ENCODE measurements around the gene CDK6.

The CDK6 gene

DNA sequence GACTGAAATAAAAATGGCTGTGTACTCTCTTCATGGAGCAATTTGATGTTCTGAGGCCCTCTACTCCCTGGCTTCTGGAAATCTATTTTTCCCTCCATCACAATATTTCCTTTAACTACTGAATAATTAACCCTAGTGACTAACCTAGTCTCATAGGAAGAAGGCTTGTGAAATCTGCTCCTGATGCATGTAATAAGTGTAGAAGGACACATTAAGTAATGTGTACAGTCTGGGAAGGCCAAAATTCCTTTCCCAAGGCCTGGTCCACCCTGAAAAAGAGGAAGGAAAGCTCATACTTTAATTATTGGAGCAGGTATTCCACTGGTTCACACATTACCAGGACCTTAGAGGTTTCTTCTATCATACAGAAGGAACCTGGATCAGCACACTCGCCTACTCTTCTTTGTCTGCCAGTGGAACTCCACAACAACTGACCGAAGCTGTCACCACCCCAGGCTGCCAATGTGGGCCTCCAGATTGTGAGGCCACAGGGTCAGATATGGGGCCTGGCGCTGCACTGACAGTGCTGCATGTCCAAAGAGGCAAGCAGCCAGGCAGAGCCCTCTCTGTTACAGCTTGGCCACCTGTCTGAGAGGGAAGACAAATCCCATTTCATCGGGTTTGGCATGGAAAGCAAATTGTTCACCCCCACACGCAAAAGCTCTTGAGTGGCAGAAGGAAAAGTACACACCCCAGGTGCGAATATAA is 191.8 kb downstream of the CDK6 start:
- DNase-seq (ENCODE audit: low read depth), result peak; percentile 55

DNA sequence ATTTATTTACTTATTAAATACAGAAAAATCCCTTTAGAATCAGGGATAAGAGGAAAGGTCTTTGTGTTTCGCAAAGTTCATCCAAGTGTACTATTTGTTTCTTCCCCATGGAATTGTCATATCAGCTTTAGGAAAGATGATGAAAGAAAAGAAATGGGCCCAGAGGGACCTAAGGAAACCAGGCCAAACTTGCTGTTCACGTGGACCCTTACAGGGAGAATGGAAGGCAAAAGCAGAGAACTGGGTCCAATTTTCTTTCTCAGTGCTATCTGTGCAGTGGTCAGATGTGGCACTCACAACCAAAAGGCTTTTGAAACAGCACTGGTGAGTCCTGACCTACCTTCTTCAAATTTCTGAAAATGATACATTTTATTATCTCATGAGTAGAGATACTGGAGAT is 192.6 kb downstream of the CDK6 start:
- DNase-seq (ENCODE audit: low read depth), result no peak

DNA sequence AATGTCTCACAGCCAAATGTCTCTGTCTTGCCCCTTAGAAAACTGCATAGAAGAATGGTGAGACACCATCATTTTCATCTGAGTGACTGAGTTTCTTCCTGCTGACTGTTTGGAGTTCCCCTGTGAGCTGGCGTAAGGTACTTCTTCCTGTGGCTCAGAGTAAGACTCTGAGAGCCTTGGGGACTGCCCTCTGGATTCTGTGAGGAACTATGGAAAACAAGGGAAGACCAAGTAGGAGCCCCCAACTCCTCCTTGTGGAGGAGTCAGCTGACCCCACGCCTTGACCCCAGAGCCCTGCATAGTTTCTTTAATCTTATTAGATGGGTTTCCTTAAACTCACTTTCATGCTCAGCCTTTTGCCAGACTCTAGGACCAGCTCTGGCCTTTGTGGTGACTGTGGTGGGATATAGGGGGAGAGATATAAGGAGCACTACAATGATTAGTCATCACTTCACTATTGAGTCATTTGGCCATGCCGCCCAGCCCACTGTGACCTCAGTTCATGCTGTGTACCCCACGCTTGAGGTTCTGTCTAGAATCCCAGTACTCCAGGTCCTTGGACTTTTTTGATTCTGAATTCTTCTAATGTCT is 194.4 kb downstream of the CDK6 start:
- DNase-seq (ENCODE audit: low read depth), result peak; percentile 95

DNA sequence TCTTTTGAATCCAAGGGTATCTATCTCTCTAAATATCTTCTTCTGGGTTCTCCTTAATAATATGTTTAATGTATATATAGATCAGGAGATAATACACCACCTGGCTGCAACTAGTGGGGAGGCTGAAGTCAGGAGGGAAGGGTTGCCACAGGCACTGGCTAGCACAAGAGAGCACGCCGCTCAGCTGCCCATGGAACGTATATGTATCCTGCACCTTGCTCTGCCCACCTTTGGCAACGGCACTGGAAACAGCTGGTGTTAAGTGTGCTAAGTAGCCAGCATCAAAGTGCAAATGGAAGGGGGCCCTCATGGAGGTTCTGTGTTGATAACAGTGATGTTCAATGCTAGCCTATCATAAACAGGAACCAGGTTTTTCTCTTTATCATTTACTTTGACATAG is 196.4 kb downstream of the CDK6 start:
- no peak for DNase-seq (ENCODE audit: low read depth)

DNA sequence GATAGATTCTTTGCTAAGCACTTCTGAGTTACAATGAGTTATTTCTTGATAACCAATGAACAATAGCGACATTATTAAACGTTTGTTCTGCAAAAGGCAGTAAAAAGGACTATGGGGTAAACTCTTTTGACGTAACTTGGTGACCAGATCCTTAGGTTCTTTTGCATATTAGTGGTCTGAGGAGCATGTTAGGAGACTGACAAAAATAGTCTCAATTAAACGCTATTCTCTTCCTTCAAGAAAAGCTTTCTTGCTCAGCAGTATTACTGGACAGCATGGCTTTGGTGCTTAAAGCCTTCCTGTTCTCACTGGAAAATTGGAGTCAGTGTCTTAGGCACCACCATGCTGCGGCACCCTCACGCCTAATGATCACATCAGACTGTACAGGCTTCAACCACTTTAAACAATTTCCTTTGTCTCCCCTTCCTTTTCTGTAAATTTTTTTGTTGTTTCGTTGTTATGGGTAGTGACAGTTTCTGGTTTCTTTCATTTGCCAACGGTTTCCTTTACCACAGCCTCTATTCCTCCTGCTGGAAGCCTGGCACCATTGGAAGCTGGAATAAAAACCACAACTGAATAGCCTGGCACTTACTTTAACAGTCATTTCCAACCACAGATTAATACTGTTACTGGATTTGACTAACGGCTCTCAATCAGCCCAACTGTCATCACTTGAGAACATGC is 197.0 kb downstream of the CDK6 start:
- no peak for DNase-seq (ENCODE audit: low read depth)

GRCh38 chr7:92636018-92636560 is 200.3 kb downstream of the CDK6 start:
- DNase-seq (ENCODE audit: low read depth), result no peak

- DNase-seq (ENCODE audit: low read depth), result no peak
Observed at GRCh38 chr7:92635538-92635937, 200.8 kb downstream of the CDK6 start.

DNA sequence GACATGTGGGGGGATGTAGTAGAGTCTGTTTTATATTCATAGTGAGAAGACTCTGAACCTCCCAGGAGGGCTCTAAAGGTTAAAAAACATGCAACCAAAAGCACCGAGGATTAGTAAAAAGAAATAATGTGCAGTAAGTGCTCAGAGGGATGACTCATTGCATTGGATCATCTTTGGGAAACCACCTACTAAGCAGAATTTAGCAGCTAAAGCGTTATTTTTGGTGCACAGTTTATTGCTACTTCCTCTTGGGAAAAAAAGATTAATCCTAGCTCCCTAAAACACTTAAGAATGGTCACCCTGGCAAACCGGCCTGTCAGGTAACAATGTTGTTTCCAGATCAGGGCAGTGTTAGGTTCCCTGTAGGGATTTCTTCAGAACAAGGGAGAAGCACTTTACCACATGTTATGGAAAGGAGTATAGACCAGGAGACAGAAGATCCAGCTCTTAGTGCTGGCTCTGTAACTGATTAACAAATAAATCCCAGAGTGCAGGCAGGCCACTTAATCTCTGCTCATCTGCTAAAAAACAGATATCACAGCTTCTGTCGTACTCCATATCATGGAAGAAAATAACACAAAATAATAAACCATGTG is 201.4 kb downstream of the CDK6 start:
- peak; percentile 92 for DNase-seq (ENCODE audit: low read depth)

DNA sequence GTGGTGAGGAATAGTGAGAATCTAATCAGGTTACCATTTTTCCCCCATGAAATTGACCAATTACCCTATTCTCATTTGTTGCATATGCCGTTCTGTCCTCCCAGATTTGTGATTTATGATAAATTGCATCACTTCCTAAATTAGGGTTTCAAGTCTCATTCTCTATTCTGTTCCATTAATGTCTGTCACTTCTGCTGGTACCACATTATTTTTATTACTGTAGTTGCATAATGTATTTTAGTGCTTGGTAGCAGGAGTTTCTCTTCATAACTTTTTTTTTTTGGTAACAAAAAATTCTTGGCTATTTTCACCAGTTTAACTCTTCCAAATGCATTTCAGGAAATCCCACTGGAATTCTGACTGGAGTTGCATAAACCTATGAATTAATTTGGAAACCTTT is 202.2 kb downstream of the CDK6 start:
- DNase-seq (ENCODE audit: low read depth), result no peak

- DNase-seq (ENCODE audit: low read depth), result peak; percentile 98
Observed at GRCh38 chr7:92633211-92633906, 203.0 kb downstream of the CDK6 start.

DNA sequence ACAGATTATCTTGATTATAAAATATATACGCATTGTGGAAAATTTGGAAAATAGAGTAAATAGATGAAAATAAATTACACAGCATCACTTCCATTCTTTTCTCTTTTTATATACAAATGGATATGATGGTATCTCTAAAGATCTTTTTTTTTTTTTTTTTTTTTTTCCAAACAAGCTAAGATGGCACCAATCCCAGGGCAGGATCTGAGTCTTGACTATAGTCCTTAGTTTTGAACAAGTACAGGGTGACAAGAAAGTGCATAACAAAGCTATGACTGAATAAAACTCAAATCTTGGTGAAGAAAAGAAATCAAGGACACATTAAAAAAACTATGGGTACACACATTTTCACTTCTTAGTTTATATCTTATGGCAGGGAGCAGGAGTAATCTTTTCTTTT is 203.6 kb downstream of the CDK6 start:
- DNase-seq (ENCODE audit: low read depth), result peak; percentile 67

DNA sequence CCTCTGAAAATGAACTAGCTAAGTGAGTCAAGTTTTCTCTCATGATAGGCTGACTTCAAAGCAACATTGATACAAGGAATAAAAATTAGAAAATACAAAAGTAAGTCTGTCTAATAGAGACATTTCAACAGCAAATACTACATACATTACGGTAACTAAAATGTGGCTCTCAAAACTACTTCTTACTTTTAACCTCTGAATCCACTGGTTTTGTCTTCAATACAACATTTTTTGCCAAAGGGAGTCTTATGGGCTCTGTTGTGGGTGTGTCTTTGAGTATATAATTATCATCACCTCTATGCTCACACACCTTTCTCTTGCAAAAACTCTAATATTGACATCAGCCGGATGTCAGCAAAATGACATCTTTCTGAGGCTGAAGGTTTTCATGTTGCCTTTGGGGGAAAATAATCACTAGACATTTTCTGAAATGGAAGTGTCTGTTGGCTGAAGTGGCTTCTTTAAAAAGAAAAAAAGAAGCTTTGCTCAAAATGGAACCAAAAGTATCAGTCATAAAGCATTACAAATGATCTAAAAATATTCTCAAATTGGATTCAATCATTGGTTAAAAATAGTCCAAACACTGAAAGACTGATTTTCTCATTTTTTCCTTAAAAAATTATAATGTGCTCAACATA is 204.4 kb downstream of the CDK6 start:
- DNase-seq (ENCODE audit: low read depth), result no peak

GRCh38 chr7:92631067-92631849 is 205.1 kb downstream of the CDK6 start:
- no peak for DNase-seq (ENCODE audit: low read depth)

GRCh38 chr7:92629779-92630178 is 206.6 kb downstream of the CDK6 start:
- no peak for DNase-seq (ENCODE audit: low read depth)

DNA sequence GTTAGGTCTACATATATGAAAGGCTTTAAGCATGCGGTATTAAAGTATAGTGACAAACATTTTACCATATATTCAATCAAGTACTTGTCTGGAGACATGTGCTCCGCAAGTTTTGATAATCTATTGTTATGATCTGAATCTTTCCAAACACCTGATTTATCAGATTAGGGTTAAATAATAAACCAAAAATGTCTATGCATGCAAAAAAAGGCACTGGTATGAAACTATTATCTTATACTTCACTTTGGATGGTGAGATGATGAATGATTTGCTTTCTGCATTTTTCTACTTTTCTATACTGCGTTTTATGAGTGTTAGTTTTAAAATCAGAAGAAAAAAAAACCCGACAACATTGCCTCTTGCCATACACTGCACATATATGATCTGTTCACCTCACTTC is 208.4 kb downstream of the CDK6 start:
- no peak for DNase-seq (ENCODE audit: low read depth)

- DNase-seq (ENCODE audit: low read depth), result peak; percentile 33
Observed at GRCh38 chr7:92626281-92626809, 210.0 kb downstream of the CDK6 start.

DNA sequence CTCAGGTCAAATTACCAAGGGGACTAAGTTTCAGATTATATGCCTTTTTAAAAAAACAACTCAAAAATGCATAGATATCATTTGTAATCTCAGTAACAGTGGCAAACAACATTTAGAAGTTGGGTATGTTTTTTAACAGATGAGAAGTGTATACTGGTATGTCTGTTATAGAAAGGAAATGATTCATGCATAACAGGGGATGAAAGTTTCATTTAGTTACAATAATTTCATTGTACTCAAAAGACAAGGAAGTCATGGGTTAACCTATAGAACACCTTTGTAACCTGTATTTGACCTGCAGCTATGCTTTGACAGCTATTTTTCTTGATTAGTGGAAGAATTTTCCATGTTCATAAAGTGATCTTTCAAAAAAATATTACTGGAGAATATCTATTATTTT is 210.8 kb downstream of the CDK6 start:
- DNase-seq (ENCODE audit: low read depth), result peak; percentile 78

GRCh38 chr7:92624298-92624996 is 211.9 kb downstream of the CDK6 start:
- DNase-seq (ENCODE audit: low read depth), result no peak

DNA sequence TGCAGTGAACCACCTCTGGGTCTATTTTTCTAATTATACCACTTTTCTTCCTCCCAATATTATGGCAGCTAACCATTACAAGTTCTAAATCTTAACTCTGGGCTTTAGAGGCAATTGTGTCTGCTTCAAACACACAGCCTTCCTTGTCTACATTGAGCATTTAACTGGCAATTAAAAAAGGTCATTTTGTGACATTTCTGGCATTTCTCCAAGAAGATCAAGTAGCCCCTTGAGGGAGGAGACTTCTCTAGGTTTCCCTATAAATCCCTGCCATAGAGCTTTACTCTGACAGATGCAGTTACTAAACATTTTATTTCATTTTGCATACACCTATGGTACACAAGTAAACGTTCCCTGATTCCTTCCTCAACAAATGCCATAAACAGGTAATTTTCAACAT is 212.8 kb downstream of the CDK6 start:
- DNase-seq (ENCODE audit: low read depth), result no peak

GRCh38 chr7:92622685-92623084 is 213.7 kb downstream of the CDK6 start:
- DNase-seq (ENCODE audit: low read depth), result no peak
